NCI-H2107 (cell line): ENCODE measurements around the gene SNORC.
"Not testable (repeated sequence)": the region's sequence is repeated elsewhere in the genome, so short reads cannot be mapped to it uniquely, and the experiment has no call there.

Experiments used
- DNase-seq: peaks from one replicate; lab custom pipeline; 2025; lab: John Stamatoyannopoulos, UW

The SNORC gene

GRCh38 chr2:232896720-232897597 is 26.9 kb downstream of the SNORC start:
- no peak for DNase-seq

- no peak for DNase-seq
Measured at GRCh38 chr2:232897598-232898408, 27.7 kb downstream of the SNORC start.

- no peak for DNase-seq
Measured at GRCh38 chr2:232898592-232899543, 28.8 kb downstream of the SNORC start.

GRCh38 chr2:232900811-232901735 is 31.0 kb downstream of the SNORC start:
- no peak for DNase-seq

GRCh38 chr2:232901736-232902578 is 31.9 kb downstream of the SNORC start:
- DNase-seq: no peak

GRCh38 chr2:232903989-232904388 is 33.9 kb downstream of the SNORC start:
- no peak for DNase-seq

- not testable (repeated sequence) for DNase-seq
Measured at GRCh38 chr2:232906867-232907717, 37.0 kb downstream of the SNORC start.

GRCh38 chr2:232907718-232908085 is 37.6 kb downstream of the SNORC start:
- not testable (repeated sequence) for DNase-seq

- DNase-seq: no peak
Measured at GRCh38 chr2:232908695-232909094, 38.6 kb downstream of the SNORC start.

GRCh38 chr2:232910376-232910775 is 40.3 kb downstream of the SNORC start:
- no peak for DNase-seq

GRCh38 chr2:232911712-232912277 is 41.7 kb downstream of the SNORC start:
- no peak for DNase-seq

GRCh38 chr2:232913903-232914302 is 43.8 kb downstream of the SNORC start:
- DNase-seq: no peak

GRCh38 chr2:232919141-232919540 is 49.1 kb downstream of the SNORC start:
- DNase-seq: no peak

GRCh38 chr2:232920055-232920454 is 50.0 kb downstream of the SNORC start:
- no peak for DNase-seq

GRCh38 chr2:232920760-232921159 is 50.7 kb downstream of the SNORC start:
- no peak for DNase-seq

- DNase-seq: no peak
Measured at GRCh38 chr2:232924433-232924832, 54.4 kb downstream of the SNORC start.

GRCh38 chr2:232925153-232925820 is 55.2 kb downstream of the SNORC start:
- DNase-seq: no peak

- no peak for DNase-seq
Measured at GRCh38 chr2:232925821-232926156, 55.7 kb downstream of the SNORC start.
